EH (cell line): ENCODE measurements around the gene STRIP2.

Experiments
- DNase-seq: peaks from one replicate; pipeline ENCODE4 v3.0.0-alpha.2; 2015; ENCODE audit warnings: low read depth

Gene STRIP2

GRCh38 chr7:129494041-129494440 lies 59.8 kb downstream of the STRIP2 start:
- DNase-seq = peak; percentile 87

- DNase-seq = no peak
Measured at GRCh38 chr7:129495987-129496386, 61.8 kb downstream of the STRIP2 start.

- no peak for DNase-seq
Measured at GRCh38 chr7:129496653-129497052, 62.4 kb downstream of the STRIP2 start.

DNA sequence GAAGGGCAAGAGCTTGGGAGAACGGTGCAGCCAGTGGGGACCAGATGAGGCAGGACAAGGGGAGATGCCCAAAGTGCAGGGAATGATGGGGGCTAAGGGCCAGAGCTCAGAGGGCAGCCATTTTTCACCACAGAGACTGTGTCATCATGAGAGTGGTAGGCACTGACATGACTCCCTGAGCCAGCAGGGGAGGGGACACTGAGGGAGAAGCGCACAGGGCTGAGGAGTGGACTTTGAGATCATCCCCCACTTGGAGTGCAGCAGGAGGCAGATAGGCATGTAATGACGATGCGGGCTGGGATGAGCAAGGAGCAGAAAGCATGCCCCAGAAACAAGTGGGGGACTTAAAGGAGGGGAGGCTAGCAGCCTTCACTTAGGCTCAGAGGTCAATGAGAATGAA lies 62.9 kb downstream of the STRIP2 start:
- DNase-seq = no peak

- DNase-seq = no peak
Measured at GRCh38 chr7:129498021-129498420, 63.8 kb downstream of the STRIP2 start.

DNA sequence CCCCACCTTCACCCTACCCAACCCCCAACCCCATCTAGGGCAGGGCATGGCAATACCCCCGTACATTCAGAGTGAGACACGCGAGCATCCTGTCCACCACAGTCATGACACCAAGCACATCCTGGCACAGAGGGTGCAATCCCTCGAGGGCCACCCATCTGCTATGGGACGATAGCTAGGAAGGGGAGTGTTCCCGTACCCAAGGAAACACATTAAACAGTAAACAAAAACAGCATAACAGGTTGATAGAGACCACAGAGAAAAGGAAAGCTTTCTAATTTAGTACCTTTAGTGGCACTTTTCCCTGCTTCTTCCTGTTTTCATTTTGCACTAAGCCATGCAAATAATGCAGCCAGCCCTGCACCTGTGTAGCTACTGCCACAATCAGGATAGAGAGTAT lies 65.8 kb downstream of the STRIP2 start:
- no peak for DNase-seq

GRCh38 chr7:129501760-129502707 lies 67.8 kb downstream of the STRIP2 start, which contains the start of gene SMKR1:
Gene SMKR1 (plus strand): TSS chr7:129502531. CDS start chr7:129502825, 294 bp downstream.
- peak; percentile 74 for DNase-seq

GRCh38 chr7:129502708-129503685 lies 68.8 kb downstream of the STRIP2 start:
- no peak for DNase-seq

DNA sequence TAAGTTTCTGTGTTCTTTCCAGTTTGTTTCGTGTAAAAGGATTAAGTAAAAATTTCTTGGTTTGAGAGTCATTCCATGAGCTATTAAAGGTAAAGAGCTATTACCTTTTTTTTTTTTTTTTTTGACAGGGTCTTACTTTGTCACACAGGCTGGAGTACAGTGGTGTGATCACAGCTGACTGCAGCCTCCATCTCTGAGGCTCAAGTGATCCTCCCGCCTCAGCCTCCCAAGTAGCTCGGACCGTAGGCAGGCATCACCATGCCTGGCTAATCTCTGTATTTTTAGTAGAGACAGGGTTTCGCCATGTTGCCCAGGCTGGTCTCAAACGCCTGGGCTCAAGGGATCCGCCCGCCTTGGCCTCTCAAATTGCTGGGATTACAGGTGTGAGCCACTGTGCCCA lies 69.5 kb downstream of the STRIP2 start:
- DNase-seq = no peak

- no peak for DNase-seq
Measured at GRCh38 chr7:129512192-129512591, 78.0 kb downstream of the STRIP2 start.

GRCh38 chr7:129513546-129513945 lies 79.3 kb downstream of the STRIP2 start:
- no peak for DNase-seq

DNA sequence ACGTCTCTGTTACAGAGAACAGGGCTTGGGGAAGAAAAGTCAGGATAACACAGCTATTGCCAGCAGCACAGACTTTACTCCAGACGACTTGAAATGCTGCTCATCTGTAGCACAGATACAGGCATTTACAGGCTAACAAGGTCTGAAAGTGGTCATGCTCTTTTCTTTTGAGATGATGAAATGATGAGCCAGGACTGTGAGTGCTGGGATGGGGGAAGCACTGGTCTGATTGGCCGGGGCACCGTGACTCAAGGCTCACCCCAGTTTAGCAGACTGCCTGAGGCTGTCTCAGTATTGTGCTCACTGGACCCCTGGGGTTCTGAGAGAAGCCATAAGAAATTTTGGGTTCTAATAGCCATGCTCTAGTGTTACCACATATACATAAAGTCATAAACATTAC lies 80.5 kb downstream of the STRIP2 start:
- peak; percentile 25 for DNase-seq

DNA sequence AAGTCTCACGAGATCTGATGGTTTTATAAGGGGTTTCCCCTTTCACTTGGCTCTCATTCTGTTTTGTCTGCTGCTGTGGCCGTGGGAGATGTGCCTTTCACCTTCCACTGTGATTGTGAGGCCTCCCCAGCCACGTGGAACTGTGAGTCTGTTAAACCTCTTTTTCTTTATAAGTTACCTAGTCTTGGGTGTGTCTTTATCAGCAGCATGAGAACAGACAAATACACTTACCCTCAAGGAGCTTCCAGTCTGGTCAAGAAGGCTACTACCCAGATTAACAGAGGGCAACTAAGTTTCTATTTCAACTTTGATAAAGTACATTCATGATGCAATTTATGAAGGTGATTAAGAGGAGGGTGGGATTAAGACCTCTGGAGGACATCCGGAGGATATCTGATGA lies 81.1 kb downstream of the STRIP2 start:
- DNase-seq = no peak

GRCh38 chr7:129517931-129518330 lies 83.7 kb downstream of the STRIP2 start:
- no peak for DNase-seq

DNA sequence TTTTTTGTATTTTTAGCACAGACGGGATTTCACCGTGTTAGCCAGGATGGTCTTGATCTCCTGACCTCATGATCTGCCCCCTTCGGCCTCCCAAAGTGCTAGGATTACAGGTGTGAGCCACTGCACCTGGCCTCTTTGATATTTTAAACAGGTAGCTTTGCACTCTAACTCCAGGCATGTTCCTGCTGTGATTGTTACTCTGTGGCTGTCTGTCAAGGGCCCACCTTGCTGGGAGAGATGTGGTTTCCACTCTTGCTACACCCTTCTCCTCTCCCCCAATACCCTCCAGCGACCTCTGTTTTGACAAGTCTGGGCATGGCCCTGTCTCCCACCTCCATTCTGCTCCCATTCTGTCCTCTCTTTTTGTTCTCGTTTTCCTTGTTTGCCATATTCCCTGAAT lies 85.2 kb downstream of the STRIP2 start:
- DNase-seq = no peak

DNA sequence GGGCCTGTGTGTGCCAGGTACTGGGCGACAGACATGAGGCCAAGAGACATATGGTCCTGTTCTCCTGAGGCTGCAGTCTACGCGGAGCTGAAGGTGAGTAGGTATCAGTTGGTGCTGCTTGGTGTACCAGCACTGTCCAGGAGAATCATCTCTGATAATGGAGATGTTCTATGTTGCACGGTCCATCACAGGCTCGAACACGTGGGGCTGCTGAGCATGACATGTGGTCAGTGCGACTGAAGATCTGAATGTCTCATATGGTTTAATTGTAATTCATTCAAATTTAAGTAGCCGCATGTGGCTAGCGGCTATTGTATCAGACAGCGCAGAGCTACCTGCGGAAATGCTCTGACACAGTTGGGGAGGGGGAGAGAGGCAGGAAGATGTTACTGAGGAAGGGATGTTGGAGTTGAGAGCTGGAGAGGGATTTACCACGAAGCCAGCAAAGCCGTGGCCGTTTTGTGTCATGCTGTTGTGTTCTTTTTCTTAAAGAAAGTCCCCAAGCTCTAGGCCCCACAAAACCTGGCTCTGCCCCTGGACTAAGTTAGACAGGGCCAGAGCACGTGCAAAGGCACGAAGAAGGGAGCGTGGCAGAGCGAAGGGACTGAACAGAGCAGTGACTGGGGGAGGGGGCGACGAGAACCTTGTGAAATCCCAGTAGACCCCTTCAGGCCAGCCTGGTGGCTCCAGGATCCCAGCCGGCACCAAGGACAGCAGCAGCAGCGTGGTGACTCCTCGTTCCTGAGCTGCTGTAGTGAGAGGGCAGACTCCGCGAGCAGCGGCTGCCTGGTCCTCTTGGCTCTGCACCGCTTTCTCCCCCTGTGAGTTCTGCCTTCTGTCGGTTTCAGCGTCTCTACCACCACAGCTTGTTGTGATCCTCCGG lies 88.1 kb downstream of the STRIP2 start:
- DNase-seq = peak; percentile 23

- DNase-seq = no peak
Measured at GRCh38 chr7:129522971-129523340, 88.7 kb downstream of the STRIP2 start.

GRCh38 chr7:129523924-129524323 lies 89.7 kb downstream of the STRIP2 start:
- DNase-seq = no peak

- peak; percentile 85 for DNase-seq
Measured at GRCh38 chr7:129524405-129524804, 90.2 kb downstream of the STRIP2 start.

GRCh38 chr7:129525225-129525862 lies 91.1 kb downstream of the STRIP2 start:
- no peak for DNase-seq

DNA sequence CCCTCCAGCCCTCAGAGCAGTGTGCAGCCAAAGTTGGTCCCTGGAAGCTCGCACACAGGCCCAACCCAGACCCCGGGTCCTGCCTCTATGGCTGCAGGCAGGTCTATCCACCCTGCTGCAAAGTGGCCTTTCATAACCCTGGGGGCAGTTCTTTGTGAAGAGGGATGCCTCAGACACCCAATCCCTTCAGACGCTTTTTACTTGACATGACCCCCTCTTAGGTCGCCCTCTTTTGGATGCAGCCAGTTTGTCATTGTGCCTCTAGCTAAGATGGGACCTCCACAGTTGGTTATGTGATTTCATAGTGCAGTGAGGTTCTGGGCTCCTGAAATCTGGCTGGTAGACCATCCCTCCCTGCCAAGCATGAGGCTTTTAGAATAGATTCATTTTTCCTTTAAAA lies 95.4 kb downstream of the STRIP2 start:
- DNase-seq = no peak
